Peyer's patch (tissue), 4 donors: Measurements from ENCODE around the gene BARX1. TPM values are rescaled to one million over a fixed set of nuclear protein-coding genes. Genes with fewer than 3 reads are reported as not detected.

Source experiments
- DNase-seq, 3 donors: peaks; one replicate each; pipeline ENCODE4 v3.0.0-alpha.2; 2017 to 2019
- H3K27ac ChIP-seq, 4 donors: fragments of 200-600 bp; sonication (generic); one replicate each; pipeline ENCODE4 v1.5.1; 2016 to 2019
- H3K27me3 ChIP-seq, 2 donors: fragments of 200-600 bp; sonication (generic); one replicate each; pipeline ENCODE4 v1.5.1; 2019
- H3K36me3 ChIP-seq, 3 donors: fragments of 200-600 bp; sonication (generic); one replicate each; pipeline ENCODE4 v1.5.1; 2016 to 2019
- H3K4me1 ChIP-seq, 4 donors: fragments of 200-600 bp; sonication (generic); one replicate each; pipeline ENCODE4 v1.5.1; 2016 to 2019
- H3K4me3 ChIP-seq, 4 donors: fragments of 200-600 bp; sonication (generic); 1 replicate in 3 of 4; 2 replicates in 1 of 4; pipeline ENCODE4 v1.5.1; 2016 to 2019; ENCODE audit warnings: mild to moderate bottlenecking in 1 of 4
- H3K9me3 ChIP-seq, 4 donors: fragments of 200-600 bp; sonication (generic); one replicate each; pipeline ENCODE4 v1.5.1; 2016 to 2019; ENCODE audit warnings: mild to moderate bottlenecking in 1 of 4
- CTCF ChIP-seq, 6 experiments: fragments of 450-650 bp in 4 of 6; fragments of 200-600 bp in 2 of 6; sonication (generic) in 1 of 6; IDR thresholded peaks; one replicate each; pipeline ENCODE4 v1.5.1; 2017 to 2019; ENCODE audit warnings: antibody characterized with exemption in 6 of 6, mild to moderate bottlenecking in 3 of 6, moderate library complexity in 1 of 6
- POLR2A ChIP-seq, 2 donors: fragments of 450-650 bp; IDR thresholded peaks; one replicate each; pipeline ENCODE4 v1.5.1; 2017; ENCODE audit warnings: antibody characterized with exemption in 2 of 2, mild to moderate bottlenecking in 2 of 2, moderate library complexity in 2 of 2
- total RNA-seq, 4 donors: library from RNA; depleted of rRNA; stranded (reverse); fragments of >200 nt; gene quantifications; one replicate each; pipeline ENCODE4 v1.1.0, GENCODE V29; 2016

BARX1 gene
- total RNA-seq, 4 donors from 2014 or later: not detected

DNA sequence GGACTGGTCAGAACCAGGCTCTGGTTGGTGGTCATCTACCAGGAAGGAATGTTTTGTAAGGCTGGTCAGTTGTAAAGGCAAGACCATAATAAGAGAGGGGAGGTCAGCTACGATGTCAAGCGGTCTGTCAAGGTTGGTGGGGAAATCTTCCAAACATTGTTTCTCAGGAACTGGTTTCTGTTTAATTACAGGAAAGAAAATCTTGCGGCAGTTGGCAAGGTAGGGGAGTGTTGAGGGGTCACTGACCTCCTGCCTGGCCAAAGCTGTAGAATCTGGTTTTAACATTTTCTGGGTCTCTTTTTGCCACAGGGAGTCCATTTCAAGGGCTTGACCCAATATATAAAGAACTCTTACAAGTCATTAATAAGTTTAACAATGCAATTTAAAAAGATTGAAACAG, 39.0 kb upstream of the BARX1 start:
- Histone ChIP-seq H3K4me3 (no peak overlapping the region), H3K27ac (no peak overlapping the region), H3K27me3 (no peaks in the 10 kb centered on the region), H3K4me1 (no peaks in the 10 kb centered on the region), H3K9me3 (no peaks in the 10 kb centered on the region), H3K36me3 (no peaks in the 10 kb centered on the region)
- DNase-seq: no peak
- no peak for TF ChIP-seq CTCF (IDR thresholded peaks at IDR 0.05)
- TF ChIP-seq POLR2A (IDR thresholded peaks at IDR 0.05): no peak

DNA sequence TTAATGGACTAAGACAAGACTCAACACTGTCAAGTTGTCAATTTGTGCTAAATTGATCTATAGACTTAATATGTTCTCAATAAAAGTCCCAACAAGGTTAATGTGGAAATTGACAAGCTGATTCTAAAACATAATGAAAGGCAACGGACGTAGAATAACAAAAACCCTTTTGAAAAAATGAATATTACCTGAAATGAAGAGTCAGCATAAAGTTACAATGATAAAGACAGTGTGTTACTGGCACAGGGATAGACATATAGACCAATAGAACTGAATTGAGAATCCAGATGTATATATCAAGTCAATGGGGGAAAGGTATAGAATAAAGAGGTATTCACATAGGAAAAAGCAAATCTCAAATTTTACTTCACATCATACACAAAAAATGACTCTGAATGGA, 37.7 kb upstream of the BARX1 start:
- Histone ChIP-seq H3K4me3 (no peak overlapping the region), H3K27ac (no peak overlapping the region), H3K4me1 (no peaks in the 10 kb centered on the region), H3K27me3 (no peaks in the 10 kb centered on the region), H3K36me3 (no peaks in the 10 kb centered on the region), H3K9me3 (no peaks in the 10 kb centered on the region)
- no peak for TF ChIP-seq POLR2A (IDR thresholded peaks at IDR 0.05)
- TF ChIP-seq CTCF (IDR thresholded peaks at IDR 0.05): no peak
- DNase-seq: no peak

DNA sequence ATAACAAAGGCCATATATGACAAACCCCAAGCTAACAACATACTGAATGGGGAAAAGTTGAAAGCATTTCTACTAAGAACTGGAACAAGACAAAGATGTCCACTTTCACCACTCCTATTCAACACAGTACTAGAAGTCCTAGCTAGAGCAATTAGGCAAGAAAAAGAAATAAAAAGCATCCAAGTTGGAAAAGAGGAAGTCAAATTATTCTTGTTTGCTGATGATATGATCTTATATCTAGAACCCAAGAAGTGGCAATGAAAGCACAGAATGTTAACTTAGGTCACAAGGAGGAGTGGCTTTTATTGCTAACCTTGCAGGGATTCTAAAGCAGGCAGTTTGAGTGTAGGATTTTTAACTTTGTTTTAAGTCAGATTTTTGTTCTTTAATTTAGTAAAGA, 35.3 kb upstream of the BARX1 start:
- no peaks in the 10 kb centered on the region for H3K27me3 ChIP-seq
- DNase-seq: no peak
- H3K36me3 ChIP-seq: no peaks in the 10 kb centered on the region
- no peaks in the 10 kb centered on the region for H3K9me3 ChIP-seq
- H3K27ac ChIP-seq: no peak overlapping the region
- H3K4me1 ChIP-seq: no peaks in the 10 kb centered on the region
- no peak overlapping the region for H3K4me3 ChIP-seq
- no peak for TF ChIP-seq CTCF (IDR thresholded peaks at IDR 0.05)
- no peak for TF ChIP-seq POLR2A (IDR thresholded peaks at IDR 0.05)

- no peak for DNase-seq
- Histone ChIP-seq H3K4me1 (no peaks in the 10 kb centered on the region), H3K27me3 (no peaks in the 10 kb centered on the region), H3K36me3 (no peaks in the 10 kb centered on the region), H3K27ac (no peak overlapping the region), H3K4me3 (no peak overlapping the region), H3K9me3 (no peaks in the 10 kb centered on the region)
- TF ChIP-seq CTCF (IDR thresholded peaks at IDR 0.05): no peak
- TF ChIP-seq POLR2A (IDR thresholded peaks at IDR 0.05): no peak
These were observed 32.9 kb upstream of the BARX1 start for GRCh38 chr9:93988056-93988455.

- Histone ChIP-seq H3K27me3 (no peaks in the 10 kb centered on the region), H3K36me3 (no peaks in the 10 kb centered on the region), H3K9me3 (no peaks in the 10 kb centered on the region), H3K4me3 (no peak overlapping the region), H3K27ac (no peak overlapping the region), H3K4me1 (no peaks in the 10 kb centered on the region)
- TF ChIP-seq CTCF (IDR thresholded peaks at IDR 0.05) (no peak), POLR2A (IDR thresholded peaks at IDR 0.05) (no peak)
- DNase-seq: no peak
These were observed 29.7 kb upstream of the BARX1 start for GRCh38 chr9:93984860-93985259.

DNA sequence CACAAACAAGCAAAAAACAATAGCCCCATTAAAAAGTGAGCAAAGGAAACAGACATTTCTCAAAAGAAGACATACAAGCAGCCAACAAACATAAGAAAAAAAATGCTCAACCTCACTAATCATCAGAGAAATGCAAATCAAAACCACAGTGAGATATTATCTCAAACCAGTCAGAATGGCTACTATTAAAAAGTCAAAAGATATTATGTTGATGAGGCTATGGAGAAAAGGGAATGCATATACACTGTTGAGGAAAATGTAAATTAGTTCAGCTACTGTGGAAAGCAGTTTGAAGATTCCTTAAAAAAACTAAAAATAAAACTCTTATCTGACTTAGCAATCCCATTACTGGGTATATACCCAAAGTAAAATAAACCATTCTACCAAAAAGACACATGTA, 28.7 kb upstream of the BARX1 start:
- no peaks in the 10 kb centered on the region for H3K4me1 ChIP-seq
- H3K36me3 ChIP-seq: no peaks in the 10 kb centered on the region
- no peak overlapping the region for H3K4me3 ChIP-seq
- no peaks in the 10 kb centered on the region for H3K9me3 ChIP-seq
- DNase-seq: no peak
- H3K27me3 ChIP-seq: no peaks in the 10 kb centered on the region
- H3K27ac ChIP-seq: no peak overlapping the region
- TF ChIP-seq POLR2A (IDR thresholded peaks at IDR 0.05) (no peak), CTCF (IDR thresholded peaks at IDR 0.05) (no peak)
